Common myeloid progenitor, CD34-positive (primary cell): ENCODE measurements around the gene BRINP3.

ENCODE experiments used
- CTCF ChIA-PET: fragments of 350-600 bp; sonication (Branson Sonifier 250); formaldehyde crosslinking; loops from one replicate; lab custom pipeline; 2021; ENCODE audit warnings: antibody characterized with exemption; lab: Charles Lee
- POLR2A ChIA-PET: fragments of 350-600 bp; sonication (Branson Sonifier 250); formaldehyde crosslinking; loops from one replicate; lab custom pipeline; 2021; ENCODE audit warnings: antibody characterized with exemption; lab: Charles Lee
- DNase-seq, 3 donors: peaks; one replicate each; pipeline versions ENCODE4 v3.0.0 to v3.0.0-alpha.2; 2013
- H3K27ac ChIP-seq, 2 experiments: 1 replicate in 1 of 2; 2 replicates in 1 of 2; pipeline ENCODE4 v1.7.0; 2013; ENCODE audit warnings: inconsistent platforms in 2 of 2, low read length in 2 of 2, mild to moderate bottlenecking in 2 of 2, low read depth in 1 of 2, moderate library complexity in 1 of 2; ENCODE audit not compliant: severe bottlenecking in 2 of 2, insufficient read depth in 1 of 2, poor library complexity in 1 of 2
- H3K27me3 ChIP-seq, 5 experiments: replicated peaks in 2 of 5; 1 replicate in 3 of 5; 2 replicates in 2 of 5; pipeline versions ENCODE4 v1.6.1 to v1.7.0; 2013; ENCODE audit warnings: low read length in 4 of 5, mild to moderate bottlenecking in 2 of 5, moderate library complexity in 2 of 5, inconsistent platforms in 1 of 5; ENCODE audit not compliant: insufficient read depth in 5 of 5, control insufficient read depth in 4 of 5
- H3K36me3 ChIP-seq, 4 experiments: 1 replicate in 2 of 4; 2 replicates in 2 of 4; pipeline versions ENCODE4 v1.6.1 to v1.7.0; 2013; ENCODE audit warnings: low read length in 3 of 4, control low read depth in 1 of 4, mild to moderate bottlenecking in 1 of 4; ENCODE audit not compliant: control insufficient read depth in 4 of 4, insufficient read depth in 4 of 4
- H3K4me1 ChIP-seq, 4 experiments: 1 replicate in 3 of 4; 2 replicates in 1 of 4; pipeline versions ENCODE4 v1.6.1 to v1.7.1; 2013; ENCODE audit warnings: low read length in 3 of 4, mild to moderate bottlenecking in 3 of 4, control low read depth in 1 of 4, inconsistent platforms in 1 of 4, moderate library complexity in 1 of 4; ENCODE audit not compliant: control insufficient read depth in 4 of 4, insufficient read depth in 4 of 4; ENCODE audit errors: control extremely low read depth in 1 of 4
- H3K4me3 ChIP-seq, 7 experiments: 1 replicate in 4 of 7; 2 replicates in 3 of 7; pipeline versions ENCODE4 v1.5.1 to v1.7.0; 2013; ENCODE audit warnings: mild to moderate bottlenecking in 7 of 7, low read length in 6 of 7, moderate library complexity in 6 of 7, inconsistent platforms in 2 of 7, low read depth in 2 of 7, control low read depth in 1 of 7; ENCODE audit not compliant: insufficient read depth in 4 of 7, control insufficient read depth in 1 of 7; ENCODE audit errors: extremely low read depth in 1 of 7
- H3K9me3 ChIP-seq, 5 experiments: 1 replicate in 4 of 5; 2 replicates in 1 of 5; pipeline versions ENCODE4 v1.6.1 to v1.7.1; 2013; ENCODE audit warnings: low read length in 4 of 5, mild to moderate bottlenecking in 2 of 5, inconsistent platforms in 1 of 5, low read depth in 1 of 5, moderate library complexity in 1 of 5; ENCODE audit not compliant: control insufficient read depth in 4 of 5, insufficient read depth in 2 of 5; ENCODE audit errors: control extremely low read depth in 1 of 5
- WGBS: methylation state at CpG from one replicate; pipeline ENCODE4 v1.1.5; 2013; ENCODE audit not compliant: insufficient coverage; 5-methylcytosine and 5-hydroxymethylcytosine counted together

Gene BRINP3

GRCh38 chr1:190338829-190339228, 138.8 kb downstream of the BRINP3 start:
- Histone ChIP-seq H3K27ac (no peak overlapping the region), H3K4me3 (no peak overlapping the region), H3K36me3 (no peaks in the 10 kb centered on the region), H3K27me3 (no peaks in the 10 kb centered on the region), H3K4me1 (no peaks in the 10 kb centered on the region), H3K9me3 (no peaks in the 10 kb centered on the region)
- no peak for DNase-seq
- POLR2A ChIA-PET = no interaction called here
- CTCF ChIA-PET = no interaction called here

- H3K36me3 ChIP-seq = no peaks in the 10 kb centered on the region
- H3K4me1 ChIP-seq = no peaks in the 10 kb centered on the region
- ChIA-PET CTCF (no interaction called here), POLR2A (no interaction called here)
- no peaks in the 10 kb centered on the region for H3K9me3 ChIP-seq
- no peak for DNase-seq
- H3K27me3 ChIP-seq = no peaks in the 10 kb centered on the region
- H3K27ac ChIP-seq = no peak overlapping the region
- H3K4me3 ChIP-seq = no peak overlapping the region
- 70% methylated on average over 1 of the region's 4 CpGs for WGBS
Observed at GRCh38 chr1:190328871-190329270, 148.8 kb downstream of the BRINP3 start.

GRCh38 chr1:190328361-190328760, 149.3 kb downstream of the BRINP3 start:
- Histone ChIP-seq H3K27ac (no peak overlapping the region), H3K9me3 (no peaks in the 10 kb centered on the region), H3K36me3 (no peaks in the 10 kb centered on the region), H3K4me3 (no peak overlapping the region), H3K4me1 (no peaks in the 10 kb centered on the region), H3K27me3 (no peaks in the 10 kb centered on the region)
- no peak for DNase-seq
- ChIA-PET CTCF (no interaction called here), POLR2A (no interaction called here)

- Histone ChIP-seq H3K27ac (no peak overlapping the region), H3K4me3 (no peak overlapping the region), H3K9me3 (no peaks in the 10 kb centered on the region), H3K27me3 (no peaks in the 10 kb centered on the region), H3K4me1 (no peaks in the 10 kb centered on the region), H3K36me3 (no peaks in the 10 kb centered on the region)
- ChIA-PET CTCF (no interaction called here), POLR2A (no interaction called here)
- no peak for DNase-seq
- WGBS = no CpG with 5 or more reads among the region's 3 CpGs
Observed at GRCh38 chr1:190327271-190327670, 150.4 kb downstream of the BRINP3 start.

- ChIA-PET CTCF (no interaction called here), POLR2A (no interaction called here)
- Histone ChIP-seq H3K9me3 (no peaks in the 10 kb centered on the region), H3K4me1 (no peaks in the 10 kb centered on the region), H3K27me3 (no peaks in the 10 kb centered on the region), H3K27ac (no peak overlapping the region), H3K36me3 (no peaks in the 10 kb centered on the region), H3K4me3 (no peak overlapping the region)
- DNase-seq = no peak
- WGBS = no CpG with 5 or more reads among the region's 2 CpGs
Observed at GRCh38 chr1:190323530-190323929, 154.1 kb downstream of the BRINP3 start.

GRCh38 chr1:190322274-190322673, 155.4 kb downstream of the BRINP3 start:
- Histone ChIP-seq H3K27me3 (no peaks in the 10 kb centered on the region), H3K4me1 (no peaks in the 10 kb centered on the region), H3K27ac (no peak overlapping the region), H3K9me3 (no peaks in the 10 kb centered on the region), H3K36me3 (no peaks in the 10 kb centered on the region), H3K4me3 (no peak overlapping the region)
- POLR2A ChIA-PET = no interaction called here
- no peak for DNase-seq
- 100% methylated on average over 1 of the region's 6 CpGs for WGBS
- CTCF ChIA-PET = no interaction called here

- WGBS = no CpG with 5 or more reads among the region's 3 CpGs
- POLR2A ChIA-PET = no interaction called here
- Histone ChIP-seq H3K36me3 (no peaks in the 10 kb centered on the region), H3K4me1 (peaks cover 0 to under 1% (median 0%) of the 10 kb centered on the region in 4 experiments), H3K27me3 (no peaks in the 10 kb centered on the region), H3K27ac (no peak overlapping the region), H3K4me3 (no peak overlapping the region), H3K9me3 (no peaks in the 10 kb centered on the region)
- no peak for DNase-seq
- CTCF ChIA-PET = no interaction called here
Observed at GRCh38 chr1:190320952-190321351, 156.7 kb downstream of the BRINP3 start.
